DOHH2 (cell line): ENCODE results near the gene RASD2.

ENCODE experiments used
- CTCF ChIP-seq: fragments of 200-600 bp; sonication (generic); IDR thresholded peaks from one replicate; pipeline ENCODE4 v1.5.1; 2014; ENCODE audit warnings: antibody characterized with exemption, mild to moderate bottlenecking, low read depth, low read length; ENCODE audit not compliant: poor library complexity, severe bottlenecking
- EZH2phosphoT487 ChIP-seq: fragments of 200-600 bp; sonication (generic); IDR thresholded peaks from 2 replicates; pipeline ENCODE4 v1.6.1; 2017; ENCODE audit warnings: borderline replicate concordance, mild to moderate bottlenecking, antibody characterized with exemption, low read length, moderate library complexity, mixed read lengths

GRCh38 chr22:35524966-35525686, 15.5 kb upstream of the RASD2 start:
- no peak for TF ChIP-seq CTCF
- no peak for TF ChIP-seq EZH2phosphoT487
